ENCODE measurements around the gene ZNF14. TPM values are rescaled to one million over a fixed set of nuclear protein-coding genes. Genes with fewer than 3 reads are reported as not detected.
"Not testable (repeated sequence)": the region's sequence is repeated elsewhere in the genome, so short reads cannot be mapped to it uniquely, and the experiment has no call there.

The ZNF14 gene
- total RNA-seq, 2 donors from 2014 or later: 2.8 to 3.7 TPM

DNA sequence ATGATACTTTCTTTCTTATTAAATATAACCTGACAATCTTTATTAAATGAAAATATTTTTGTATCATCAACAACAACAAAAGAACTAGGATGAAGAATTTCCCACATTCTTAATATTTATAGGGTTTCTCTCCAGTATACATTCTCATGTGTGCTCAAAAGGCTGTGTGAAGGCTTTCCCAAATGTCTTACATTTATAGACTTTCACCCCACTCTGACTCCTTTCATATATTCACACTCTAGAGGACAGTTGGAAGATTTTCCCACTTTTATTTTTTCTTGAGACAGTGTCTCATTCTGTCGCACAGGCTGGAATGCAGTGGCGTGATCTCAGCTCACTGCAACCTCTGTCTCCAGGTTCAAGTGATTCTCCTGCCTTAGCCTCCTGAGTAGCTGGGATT lies 22.4 kb downstream of the ZNF14 start:
- DNase-seq: no peak
- intact Hi-C loops (cut with DNase I, micrococcal nuclease): no loop called here
- ATAC-seq: no peak

DNA sequence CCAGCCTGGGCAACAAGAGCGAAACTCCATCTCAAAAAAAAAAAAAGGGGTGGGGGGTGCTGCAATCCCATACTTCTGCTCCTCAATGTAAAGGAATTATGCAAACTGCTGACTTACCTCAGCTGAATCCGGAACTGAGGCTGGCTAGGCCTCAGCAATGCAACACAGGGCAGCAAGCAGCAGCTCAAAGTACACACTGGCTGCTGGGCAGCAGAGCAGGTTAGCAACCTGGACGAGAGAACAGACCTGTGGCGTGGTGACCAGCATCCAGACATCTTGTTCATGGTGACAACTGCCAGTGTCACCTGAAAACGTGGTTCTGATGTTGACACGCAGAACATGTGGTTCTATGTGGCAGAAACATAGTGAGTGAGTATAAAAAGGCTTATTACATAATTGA lies 28.1 kb downstream of the ZNF14 start:
- intact Hi-C loops (cut with DNase I, micrococcal nuclease): no loop called here
- DNase-seq (no peak), ATAC-seq (no peak)

DNA sequence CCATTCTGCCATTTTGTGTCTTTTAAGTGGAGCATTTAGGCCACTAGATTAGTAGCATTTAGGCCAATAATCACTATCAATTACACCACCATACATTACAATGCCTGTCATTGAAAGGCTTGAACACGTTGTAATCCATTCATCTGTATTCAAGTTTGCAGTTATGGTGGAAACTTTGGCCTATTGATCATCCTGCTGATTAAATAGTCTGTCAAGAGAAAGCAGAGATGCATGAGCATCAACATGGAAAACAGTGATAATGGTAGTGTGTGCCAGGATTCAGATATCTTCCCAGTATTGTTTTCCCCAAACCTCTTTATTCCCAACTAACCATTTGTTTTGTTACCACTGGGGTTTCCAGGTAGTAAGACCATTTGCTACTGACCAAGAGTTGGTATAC lies 32.4 kb downstream of the ZNF14 start:
- intact Hi-C loops (cut with DNase I, micrococcal nuclease); ATAC-seq; DNase-seq: not testable (repeated sequence)

DNA sequence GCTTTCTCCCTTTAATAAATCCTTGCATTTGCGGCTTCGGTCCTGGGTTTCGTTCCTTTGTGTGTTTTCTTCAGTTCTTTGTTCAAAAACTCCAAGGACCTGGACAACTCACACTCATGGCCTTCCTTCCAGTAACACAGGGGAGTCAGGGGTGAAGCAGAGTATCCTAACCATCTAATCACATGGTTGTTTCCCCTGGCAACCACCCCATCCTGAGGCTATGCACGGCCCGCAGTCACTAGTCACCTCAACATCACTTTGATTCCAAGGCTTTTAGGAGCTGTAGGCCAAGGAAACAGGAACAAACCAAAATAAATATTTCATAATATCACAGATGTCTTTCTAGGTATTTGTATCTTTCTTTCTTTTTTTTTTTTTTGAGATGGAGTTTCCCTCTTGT lies 35.3 kb downstream of the ZNF14 start:
- ATAC-seq: no peak
- no peak for DNase-seq
- intact Hi-C loops (cut with DNase I, micrococcal nuclease): no loop called here

DNA sequence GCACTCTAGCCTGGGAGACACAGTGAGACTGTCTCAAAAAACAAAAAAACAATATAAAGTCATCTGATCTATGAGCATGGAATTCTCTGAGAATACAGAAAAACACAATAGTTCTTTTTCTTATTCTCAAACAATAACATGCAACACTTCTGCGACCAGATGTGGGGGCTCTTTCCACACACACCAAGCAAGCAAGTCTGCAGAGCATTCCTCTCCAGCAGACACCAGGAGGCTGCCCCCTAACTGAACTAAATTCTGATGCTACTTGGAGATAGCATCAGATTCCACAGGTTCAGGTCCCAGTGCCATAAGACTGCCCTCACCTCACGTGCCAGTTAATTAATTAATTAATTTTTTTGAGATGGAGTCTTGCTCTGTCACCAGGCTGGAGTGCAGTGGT lies 36.5 kb downstream of the ZNF14 start:
- DNase-seq: no peak
- intact Hi-C loops (cut with DNase I, micrococcal nuclease): no loop called here
- no peak for ATAC-seq

DNA sequence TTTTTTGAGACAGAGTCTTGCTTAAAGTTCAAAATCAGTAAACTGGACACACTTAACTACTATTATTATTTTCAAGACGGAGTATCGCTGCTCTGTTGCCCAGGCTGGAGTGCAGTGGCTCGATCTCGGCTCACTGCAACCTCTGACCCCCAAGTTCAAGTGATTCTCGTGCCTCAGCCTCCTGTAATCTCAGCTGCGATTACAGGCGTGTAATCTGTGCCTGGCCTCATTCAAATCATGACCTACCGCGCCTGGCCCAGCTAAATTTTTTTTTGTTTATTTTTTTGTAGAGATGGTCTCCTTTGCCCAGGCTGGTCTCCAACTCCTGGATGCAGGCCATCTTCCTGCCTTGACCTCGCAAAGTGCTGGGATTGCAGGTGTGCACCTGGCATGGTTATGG lies 41.2 kb downstream of the ZNF14 start:
- DNase-seq: no peak
- intact Hi-C loops (cut with DNase I, micrococcal nuclease): no loop called here
- no peak for ATAC-seq

DNA sequence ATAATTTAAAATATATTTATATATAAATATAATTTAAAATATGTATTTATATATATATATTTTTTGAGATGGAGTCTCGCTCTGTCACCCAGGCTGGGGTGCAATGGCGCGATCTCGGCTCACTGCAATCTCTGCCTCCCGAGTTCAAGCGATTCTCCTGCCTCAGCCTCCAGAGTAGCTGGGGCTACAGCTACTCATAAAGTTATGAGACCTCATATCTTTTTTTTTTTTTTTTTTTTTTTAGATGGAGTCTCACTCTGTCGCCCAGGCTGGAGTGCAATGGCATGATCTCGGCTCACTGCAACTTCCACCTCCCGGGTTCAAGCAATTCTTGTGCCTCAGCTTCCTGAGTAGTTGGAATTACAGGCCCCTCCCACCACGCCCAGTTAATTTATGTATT lies 43.9 kb downstream of the ZNF14 start:
- intact Hi-C loops (cut with DNase I, micrococcal nuclease); DNase-seq; ATAC-seq: not testable (repeated sequence)

DNA sequence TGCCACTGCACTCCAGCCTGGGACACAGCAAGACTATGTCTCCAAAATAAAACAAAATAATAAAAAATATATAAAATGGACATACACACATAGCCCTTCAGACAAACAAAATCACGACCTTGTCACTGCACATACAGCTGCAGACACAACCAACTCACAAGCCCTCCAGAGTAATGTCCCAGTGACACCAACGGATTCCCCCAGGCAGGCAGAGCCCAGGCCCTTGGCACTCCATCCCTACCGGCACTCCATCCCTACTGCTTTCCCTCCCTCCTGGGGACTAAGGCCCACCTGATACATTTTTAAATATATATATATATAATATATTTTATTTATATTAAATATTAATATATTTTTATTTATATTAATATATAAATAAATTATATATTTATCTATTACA lies 45.8 kb downstream of the ZNF14 start:
- intact Hi-C loops (cut with DNase I, micrococcal nuclease): no loop called here
- peak; percentile 40 for ATAC-seq
- no peak for DNase-seq

DNA sequence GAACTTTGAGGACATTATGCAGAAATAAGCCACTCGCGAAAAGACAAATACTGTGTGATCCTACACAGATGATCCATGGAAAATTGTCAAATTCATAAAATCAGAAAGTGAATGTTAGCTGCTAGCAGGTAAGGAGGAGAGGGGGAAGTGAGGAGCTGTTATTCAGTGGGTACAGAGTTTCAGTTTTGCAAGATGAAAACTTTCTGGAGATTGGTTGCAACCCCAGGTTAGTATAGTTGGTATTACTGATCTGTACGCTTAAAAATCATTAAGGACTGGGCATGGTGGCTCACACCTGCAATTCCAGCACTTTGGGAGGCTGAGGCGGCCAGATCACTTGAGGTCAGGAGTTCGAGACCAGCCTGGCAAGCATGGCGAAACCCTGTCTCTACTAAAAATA lies 46.3 kb downstream of the ZNF14 start:
- DNase-seq: no peak
- ATAC-seq: no peak
- intact Hi-C loops (cut with DNase I, micrococcal nuclease): no loop called here

DNA sequence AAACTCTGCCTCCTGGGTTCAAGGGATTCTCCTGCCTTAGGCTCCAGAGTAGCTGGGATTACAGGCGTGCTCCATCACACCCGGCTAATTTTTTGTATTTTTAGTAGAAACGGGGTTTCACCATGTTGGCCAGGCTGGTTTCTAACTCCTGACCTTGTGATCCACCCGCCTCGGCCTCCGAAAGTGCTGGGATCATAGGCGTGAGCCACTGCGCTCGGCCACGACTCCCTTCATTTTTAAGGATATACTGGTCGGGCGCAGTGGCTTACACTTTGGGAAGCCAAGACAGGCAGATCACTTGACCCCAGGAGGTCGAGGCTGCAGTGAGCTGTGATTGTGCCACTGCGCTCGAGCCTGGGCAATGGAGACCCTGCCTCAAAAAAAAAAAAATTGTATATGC lies 46.8 kb downstream of the ZNF14 start:
- intact Hi-C loops (cut with DNase I, micrococcal nuclease); ATAC-seq; DNase-seq: not testable (repeated sequence)

DNA sequence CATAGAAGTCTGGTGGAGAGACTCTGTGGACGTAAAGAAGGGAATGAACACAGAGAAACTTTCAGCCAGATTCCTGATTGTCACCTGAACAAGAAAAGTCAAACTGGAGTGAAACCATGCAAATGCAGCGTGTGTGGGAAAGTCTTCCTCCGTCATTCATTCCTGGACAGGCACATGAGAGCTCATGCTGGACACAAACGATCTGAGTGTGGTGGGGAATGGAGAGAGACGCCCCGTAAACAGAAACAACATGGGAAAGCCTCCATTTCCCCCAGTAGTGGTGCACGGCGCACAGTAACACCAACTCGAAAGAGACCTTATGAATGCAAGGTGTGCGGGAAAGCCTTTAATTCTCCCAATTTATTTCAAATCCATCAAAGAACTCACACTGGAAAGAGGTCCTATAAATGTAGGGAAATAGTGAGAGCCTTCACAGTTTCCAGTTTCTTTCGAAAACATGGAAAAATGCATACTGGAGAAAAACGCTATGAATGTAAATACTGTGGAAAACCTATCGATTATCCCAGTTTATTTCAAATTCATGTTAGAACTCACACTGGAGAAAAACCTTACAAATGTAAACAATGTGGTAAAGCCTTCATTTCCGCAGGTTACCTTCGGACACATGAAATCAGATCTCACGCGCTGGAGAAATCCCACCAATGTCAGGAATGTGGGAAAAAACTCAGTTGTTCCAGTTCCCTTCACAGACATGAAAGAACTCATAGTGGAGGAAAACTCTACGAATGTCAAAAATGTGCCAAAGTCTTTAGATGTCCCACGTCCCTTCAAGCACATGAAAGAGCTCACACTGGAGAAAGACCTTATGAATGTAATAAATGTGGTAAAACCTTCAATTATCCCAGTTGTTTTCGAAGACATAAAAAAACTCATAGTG lies 53.5 kb downstream of the ZNF14 start:
- ATAC-seq: no peak
- intact Hi-C loops (cut with DNase I, micrococcal nuclease): no loop called here
- no peak for DNase-seq

DNA sequence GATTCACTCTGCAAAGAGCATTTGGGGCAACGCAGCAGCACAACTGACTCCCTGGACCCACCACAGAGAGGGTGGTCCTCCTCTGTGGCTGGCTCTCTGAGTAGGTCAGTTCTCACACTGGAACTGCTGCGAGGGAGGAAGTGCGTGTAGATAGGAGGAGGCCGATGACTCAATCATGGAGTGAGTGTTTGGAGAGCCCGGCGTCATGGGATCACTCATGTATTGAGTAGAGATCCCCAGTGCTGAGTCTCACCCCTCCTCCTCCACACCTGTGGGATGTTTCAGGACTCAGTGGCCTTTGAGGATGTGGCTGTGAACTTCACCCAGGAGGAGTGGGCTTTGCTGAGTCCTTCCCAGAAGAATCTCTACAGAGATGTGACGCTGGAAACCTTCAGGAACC lies 55.3 kb downstream of the ZNF14 start:
- no peak for DNase-seq
- ATAC-seq: no peak
- intact Hi-C loops (cut with DNase I, micrococcal nuclease): no loop called here

DNA sequence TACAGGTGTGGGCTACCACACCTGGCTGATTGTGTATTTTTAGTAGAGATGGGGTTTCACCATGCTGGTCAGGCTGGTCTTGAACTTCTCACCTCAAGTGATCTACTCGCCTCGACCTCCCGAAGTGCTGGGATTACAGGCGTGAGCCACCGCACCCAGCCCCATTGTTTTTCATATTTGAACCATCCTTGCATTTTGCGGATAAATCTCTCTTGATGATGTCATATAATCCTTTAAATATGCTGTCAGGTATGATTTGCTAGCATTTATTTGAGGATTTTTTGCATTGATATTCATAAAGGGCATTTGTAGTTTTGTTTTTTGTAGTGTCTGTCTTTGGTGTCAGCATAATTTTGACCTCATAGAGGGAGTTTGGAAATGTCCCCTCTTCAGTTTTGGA lies 58.6 kb downstream of the ZNF14 start:
- DNase-seq (no peak), ATAC-seq (no peak)
- intact Hi-C loops (cut with DNase I, micrococcal nuclease): no loop called here

DNA sequence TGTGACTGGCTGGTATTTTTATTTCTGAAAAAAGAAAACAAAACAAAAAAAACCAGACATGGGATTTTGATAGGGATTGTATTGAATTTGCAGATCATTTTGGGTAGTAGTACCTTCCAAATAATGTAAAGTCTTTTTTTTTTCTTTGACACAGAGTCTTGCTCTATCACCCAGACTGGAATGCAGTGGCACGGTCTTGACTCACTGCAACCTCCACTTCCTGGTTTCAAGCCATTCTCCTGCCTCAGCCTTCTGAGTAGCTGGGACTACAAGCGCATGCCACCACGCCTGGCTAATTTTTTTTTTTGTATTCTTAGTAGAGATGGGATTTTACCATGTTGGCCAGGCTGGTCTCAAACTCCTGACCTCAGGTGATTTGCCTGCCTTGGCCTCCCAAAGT lies 60.1 kb downstream of the ZNF14 start:
- intact Hi-C loops (cut with DNase I, micrococcal nuclease): no loop called here
- ATAC-seq (no peak), DNase-seq (no peak)

DNA sequence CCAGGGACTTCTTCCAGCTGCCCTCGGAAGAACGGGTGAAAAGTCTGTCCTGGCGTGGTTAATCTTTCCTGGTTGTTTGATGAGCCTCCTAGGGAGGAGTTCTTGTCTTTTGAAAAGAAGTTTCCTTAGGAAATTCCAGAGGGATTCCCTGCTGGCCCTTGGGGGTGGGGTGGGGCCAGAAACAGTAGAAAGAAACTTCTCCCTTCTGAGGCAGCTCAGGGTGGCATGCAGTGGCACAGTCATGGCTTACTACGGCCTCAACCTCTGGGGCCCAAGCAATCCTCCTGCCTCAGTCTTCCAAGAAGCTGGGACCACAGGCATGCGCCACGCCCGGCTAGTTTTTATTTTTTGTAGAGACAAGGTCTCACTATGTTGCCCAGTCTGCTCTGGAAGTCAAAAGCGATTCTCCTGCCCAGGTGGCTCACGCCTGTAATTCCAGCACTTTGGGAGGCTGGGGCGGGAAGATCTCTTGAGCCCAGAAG lies 62.8 kb downstream of the ZNF14 start:
- intact Hi-C loops (cut with DNase I, micrococcal nuclease): no loop called here
- ATAC-seq: no peak
- DNase-seq: no peak

DNA sequence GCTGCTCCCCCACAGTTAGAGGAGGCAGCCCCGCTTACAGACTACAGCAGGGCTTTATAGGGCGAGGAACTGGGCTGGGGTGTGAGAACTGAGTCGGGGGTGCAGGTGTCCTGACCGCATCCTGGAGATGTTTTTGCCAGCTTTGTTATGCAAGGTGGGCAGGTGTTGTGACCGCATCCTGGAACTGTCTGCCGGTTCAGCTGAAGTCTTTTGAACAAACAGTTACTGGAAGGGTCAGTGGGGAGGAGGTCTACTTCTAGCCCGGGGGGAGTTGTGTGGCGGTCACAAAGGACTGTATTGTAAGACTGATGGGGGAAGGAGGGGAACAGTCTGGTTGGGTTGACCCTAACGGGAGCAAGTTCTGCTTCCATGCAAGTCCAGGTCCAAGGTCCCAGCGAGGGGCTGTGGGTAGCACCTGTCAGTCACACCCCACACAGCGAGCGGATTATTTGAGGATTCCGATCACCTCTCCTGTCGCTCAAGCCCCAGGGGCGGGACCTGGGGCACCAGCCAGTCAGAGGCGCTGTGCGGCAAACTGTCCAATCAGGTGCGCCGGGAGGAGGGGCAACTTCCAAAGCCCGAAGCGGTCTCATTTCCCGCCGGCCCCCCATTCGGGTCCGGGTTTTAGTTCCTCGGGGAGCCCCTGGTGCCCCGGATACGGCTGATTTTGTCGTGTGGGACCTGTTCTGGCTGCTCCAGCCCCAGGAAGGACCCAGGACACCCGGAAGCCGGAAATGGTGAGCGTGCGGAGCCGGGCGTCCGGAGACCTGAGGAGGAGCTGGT lies 64.5 kb downstream of the ZNF14 start, which contains the start of gene ZNF101:
ZNF101 (plus strand) TSS at position 610 of the 783 bp plus-strand sequence; CDS start at position 735, 125 bp downstream.
- intact Hi-C loops (cut with DNase I, micrococcal nuclease): no loop called here
- ATAC-seq (peak; percentile 72), DNase-seq (peak; percentile 94 to 96)

DNA sequence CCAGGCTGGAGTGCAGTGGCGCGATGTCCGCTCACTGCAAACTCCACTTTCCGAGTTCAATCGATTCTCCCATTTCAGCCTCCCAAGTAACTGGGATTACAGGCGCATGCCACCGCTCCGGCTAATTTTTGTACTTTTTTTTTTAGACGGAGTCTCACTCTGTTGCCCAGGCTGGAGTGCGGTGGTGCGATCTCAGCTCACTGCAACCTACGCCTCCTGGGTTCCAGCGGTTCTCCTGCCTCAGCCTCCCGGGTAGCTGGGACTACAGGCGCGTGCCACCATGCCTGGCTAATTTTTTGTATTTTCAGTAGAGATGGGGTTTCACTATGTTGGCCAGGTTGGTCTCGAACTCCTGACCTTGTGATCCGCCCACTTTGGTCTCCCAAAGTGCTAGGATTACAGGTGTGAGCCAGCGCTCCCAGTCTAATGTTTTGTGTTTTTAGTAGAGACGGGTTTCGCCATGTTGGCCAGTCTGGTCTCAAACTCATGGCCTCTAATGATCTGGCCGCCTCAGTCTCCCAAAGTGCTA lies 67.4 kb downstream of the ZNF14 start:
- intact Hi-C loops (cut with DNase I, micrococcal nuclease); ATAC-seq: not testable (repeated sequence)
- DNase-seq: peak in 1 of 2 donors; percentile 12

DNA sequence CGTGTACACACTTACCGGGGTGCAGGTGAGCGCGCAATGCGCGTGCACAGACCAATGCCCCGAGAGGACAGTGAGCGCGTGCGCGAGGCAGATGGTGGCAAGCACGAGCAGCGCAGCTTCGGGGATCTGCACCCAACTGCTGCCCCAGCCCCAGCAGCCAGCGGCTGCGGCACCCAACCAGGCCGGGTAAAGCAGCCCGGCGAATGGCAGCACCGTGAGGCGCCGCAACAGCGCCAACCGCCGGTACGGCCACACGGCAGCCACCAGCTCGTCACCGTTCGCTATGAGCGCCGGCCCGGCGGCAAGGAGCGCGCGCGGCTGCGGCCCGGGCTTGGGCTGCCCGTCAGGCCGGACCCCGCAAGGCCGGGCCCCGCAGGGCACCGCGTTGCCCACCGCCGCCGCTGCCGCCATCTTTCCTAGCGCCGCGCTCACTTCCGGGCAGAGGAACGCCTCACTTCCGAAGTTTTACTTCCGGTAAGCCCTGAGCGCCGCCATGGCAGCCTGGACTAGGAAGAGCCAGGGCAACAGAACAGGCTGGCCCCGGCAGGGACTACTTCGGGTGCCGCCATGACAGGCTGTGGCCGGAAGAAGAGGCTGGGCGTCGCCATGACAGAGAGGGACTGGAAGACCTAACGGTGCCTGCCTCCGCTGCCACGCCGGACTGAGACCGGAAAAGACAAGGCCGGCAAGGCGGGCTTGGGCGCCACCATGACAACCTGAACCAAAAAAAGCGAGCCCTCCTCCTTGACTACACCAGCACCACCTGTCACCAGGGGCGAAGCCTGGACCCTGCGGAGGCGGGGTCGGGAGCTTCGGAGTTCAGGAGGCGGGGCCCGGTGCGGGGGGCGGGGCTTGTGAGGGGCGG lies 69.4 kb downstream of the ZNF14 start, which contains the start of gene ATP13A1:
ATP13A1 (minus strand) TSS at position 421 of the 865 bp plus-strand sequence; CDS start at position 411, 10 bp downstream.
- ATAC-seq (peak; percentile 87), DNase-seq (peak; percentile 96 to 98)
- intact Hi-C loops (cut with DNase I, micrococcal nuclease): no loop called here

DNA sequence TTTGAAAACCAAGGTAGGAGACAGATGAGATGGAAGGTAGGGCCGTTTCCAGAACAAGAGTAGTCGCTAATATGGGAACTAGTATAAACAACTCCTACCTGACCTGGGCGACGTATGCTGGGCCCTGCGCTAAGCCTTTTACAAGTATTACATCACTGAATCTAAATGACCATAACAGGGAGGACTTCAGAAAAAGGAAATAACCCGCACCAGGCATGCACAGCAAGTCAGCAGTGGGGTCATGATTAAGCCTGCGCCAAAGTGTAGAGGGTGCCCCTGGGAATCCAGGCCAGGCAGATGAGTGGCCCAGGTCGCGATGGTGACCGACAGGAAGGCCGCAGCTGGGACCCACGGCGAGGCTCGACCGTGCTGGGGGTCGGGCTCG lies 70.0 kb downstream of the ZNF14 start:
- no peak for DNase-seq
- intact Hi-C loops (cut with DNase I, micrococcal nuclease): no loop called here

More for the DNA sequence above, 70.0 kb downstream of the ZNF14 start:
- ATAC-seq: no peak
